WTC11 (cell line): ENCODE data around the gene FBXO24. TPM values are rescaled to one million over a fixed set of nuclear protein-coding genes. Genes with fewer than 3 reads are reported as not detected.

Source experiments
- ATAC-seq: fragments of 200-7000 bp; cut with Tn5 transposase; 2 replicates; pipeline ENCODE4 v1.10.0; 2021; ENCODE audit warnings: mild to moderate bottlenecking, moderate library complexity
- CTCF ChIA-PET: fragments of 300-600 bp; sonication (Branson Sonifier 250); formaldehyde crosslinking; loops from one replicate; lab custom pipeline; 2021; ENCODE audit warnings: antibody characterized with exemption; lab: Charles Lee
- POLR2A ChIA-PET: fragments of 350-600 bp; sonication (Branson Sonifier 250); formaldehyde crosslinking; loops from one replicate; lab custom pipeline; 2021; ENCODE audit warnings: antibody characterized with exemption; lab: Charles Lee
- DNase-seq: peaks from one replicate; pipeline ENCODE4 v3.0.0; 2021; ENCODE audit warnings: low spot score
- H3K27ac Mint-ChIP-seq: 2 replicates; pipeline ENCODE4 v1.8.0; 2021; ENCODE audit warnings: mixed read lengths
- H3K27me3 Mint-ChIP-seq: 2 replicates; pipeline ENCODE4 v1.8.0; 2021; ENCODE audit warnings: low read depth, mild to moderate bottlenecking, moderate library complexity, mixed read lengths
- H3K36me3 Mint-ChIP-seq: 2 replicates; pipeline ENCODE4 v1.8.0; 2021; ENCODE audit warnings: mixed read lengths
- H3K4me1 Mint-ChIP-seq: 2 replicates; pipeline ENCODE4 v1.8.0; 2022; ENCODE audit warnings: mixed read lengths
- H3K4me3 Mint-ChIP-seq: 2 replicates; pipeline ENCODE4 v1.8.0; 2021; ENCODE audit warnings: mild to moderate bottlenecking, moderate library complexity, mixed read lengths
- H3K9me3 Mint-ChIP-seq: 2 replicates; pipeline ENCODE4 v1.8.0; 2021; ENCODE audit warnings: mixed read lengths
- OVOL2 ChIP-seq: fragments of 250-450 bp; sonication (Bioruptor Pico); IDR thresholded peaks from 2 replicates; pipeline ENCODE4 v1.9.0; 2021; ENCODE audit warnings: mild to moderate bottlenecking, borderline replicate concordance
- SP1 ChIP-seq: sonication (generic); formaldehyde crosslinking; conservative IDR thresholded peaks from 2 replicates; pipeline ENCODE4 v1.8.1; 2022; ENCODE audit warnings: missing genetic modification reagents
- ZNF396 ChIP-seq: fragments of 250-450 bp; sonication (Bioruptor Pico); IDR thresholded peaks from 2 replicates; pipeline ENCODE4 v1.8.0; 2021; ENCODE audit warnings: mild to moderate bottlenecking, moderate library complexity, borderline replicate concordance
- total RNA-seq: library from RNA; stranded (reverse); gene quantifications from 3 replicates; pipeline ENCODE4 v1.2.3, GENCODE V29; 2021

FBXO24 gene
- total RNA-seq, 1 experiment from 2014 or later, result 0.70 TPM

DNA sequence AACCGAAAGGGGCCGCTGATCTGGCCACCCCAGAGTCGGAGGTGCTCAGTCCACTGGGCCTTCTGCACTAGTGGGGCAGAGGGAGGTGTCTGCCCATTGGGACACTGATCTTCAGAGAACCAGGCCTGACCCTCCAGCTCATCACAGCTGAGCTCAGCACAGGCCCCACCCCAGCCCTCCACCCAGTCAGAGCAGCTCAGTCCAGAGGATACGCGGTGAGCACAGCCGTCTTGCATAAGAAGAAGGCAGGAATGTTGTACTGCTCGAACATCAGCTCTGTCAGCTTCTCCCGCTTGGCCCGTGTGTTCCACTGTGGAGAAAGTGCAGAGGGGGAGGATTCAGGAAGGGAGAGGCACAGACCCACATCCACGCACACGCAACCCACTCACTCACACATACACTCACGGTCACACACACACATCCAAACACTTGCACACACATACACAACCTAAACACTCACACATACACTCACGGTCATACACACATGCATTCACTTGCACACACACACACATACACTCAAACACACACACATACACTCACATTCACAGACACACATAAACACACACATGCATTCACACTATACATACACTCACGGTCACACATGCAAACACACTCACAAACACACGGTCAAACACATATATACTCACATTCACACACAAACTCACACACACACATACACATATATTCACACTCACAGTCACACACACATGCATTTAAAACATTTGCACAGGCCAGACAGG, 63.9 kb downstream of the FBXO24 start:
- POLR2A ChIA-PET, result no interaction called here
- no peak overlapping the region for H3K27ac Mint-ChIP-seq
- no peak for ATAC-seq
- no peaks in the 10 kb centered on the region for H3K9me3 Mint-ChIP-seq
- no peak overlapping the region for H3K4me3 Mint-ChIP-seq
- peaks cover 6% of the 10 kb centered on the region for H3K4me1 Mint-ChIP-seq
- no peaks in the 10 kb centered on the region for H3K36me3 Mint-ChIP-seq
- DNase-seq, result no peak
- no peak for TF ChIP-seq SP1 (CRISPR knock-in tag)
- TF ChIP-seq ZNF396, result no peak
- no peak for TF ChIP-seq OVOL2 (CRISPR knock-in tag)
- CTCF ChIA-PET, result interaction anchor here (0.6 to 6.8 kb wide), 3 partner anchors 17 to 45 kb away, joined by 3 to 67 read pairs (median 5); no protein-coding TSS in a partner anchor
- H3K27me3 Mint-ChIP-seq, result peaks cover 27% of the 10 kb centered on the region

Other genes with a start within 250 kb of the FBXO24 start
- gene PILRB, start 228.2 kb upstream of the FBXO24 start, total RNA-seq, result 30.2 to 35.8 TPM (median 30.7 TPM) in 3 replicates
- gene PILRA, start 212.8 kb upstream of the FBXO24 start, total RNA-seq, result 1.8 to 3.2 TPM (median 3.0 TPM) in 3 replicates
- gene ZCWPW1, start 157.6 kb upstream of the FBXO24 start, total RNA-seq, result 1.4 to 1.5 TPM (median 1.4 TPM) in 3 replicates
- 41.9 to 49.6 TPM (median 47.7 TPM) in 3 replicates for gene MEPCE, start 156.5 kb upstream of the FBXO24 start, total RNA-seq
- gene PPP1R35, start 149.8 kb upstream of the FBXO24 start, total RNA-seq, result 85.9 to 90.8 TPM (median 88.3 TPM) in 3 replicates
- 0.33 to 0.48 TPM (median 0.39 TPM) in 3 replicates for gene SPACDR, start 122.1 kb upstream of the FBXO24 start, total RNA-seq
- gene TSC22D4, start 107.1 kb upstream of the FBXO24 start, total RNA-seq, result 27.5 to 34.5 TPM (median 29.7 TPM) in 3 replicates
- gene NYAP1, start 102.4 kb upstream of the FBXO24 start, total RNA-seq, result 6.2 to 7.6 TPM (median 6.7 TPM) in 3 replicates
- gene AGFG2, start 47.1 kb upstream of the FBXO24 start, total RNA-seq, result 6.4 to 7.4 TPM (median 7.4 TPM) in 3 replicates
- 9.3 to 11.7 TPM (median 9.7 TPM) in 3 replicates for gene SAP25, start 12.4 kb upstream of the FBXO24 start, total RNA-seq
- gene LRCH4, start 199 bp upstream of the FBXO24 start, total RNA-seq, result 52.0 to 59.6 TPM (median 56.7 TPM) in 3 replicates
- 53.5 to 74.8 TPM (median 70.4 TPM) in 3 replicates for gene PCOLCE, start 16.0 kb downstream of the FBXO24 start, total RNA-seq
- 21.9 to 22.4 TPM (median 22.0 TPM) in 3 replicates for gene MOSPD3, start 26.2 kb downstream of the FBXO24 start, total RNA-seq
- 5.7 to 7.1 TPM (median 5.8 TPM) in 3 replicates for gene TFR2, start 55.2 kb downstream of the FBXO24 start, total RNA-seq
- 0.96 to 1.3 TPM (median 0.99 TPM) in 3 replicates for gene ACTL6B, start 70.1 kb downstream of the FBXO24 start, total RNA-seq
- 182 to 194 TPM (median 184 TPM) in 3 replicates for gene GNB2, start 87.4 kb downstream of the FBXO24 start, total RNA-seq
- 116 to 130 TPM (median 123 TPM) in 3 replicates for gene GIGYF1, start 107.9 kb downstream of the FBXO24 start, total RNA-seq
- gene POP7, start 119.8 kb downstream of the FBXO24 start, total RNA-seq, result 71.9 to 79.2 TPM (median 78.1 TPM) in 3 replicates
- gene EPO, start 134.1 kb downstream of the FBXO24 start, total RNA-seq, result 0.63 to 0.76 TPM (median 0.66 TPM) in 3 replicates
- gene ZAN, start 147.3 kb downstream of the FBXO24 start, total RNA-seq, result 0.02 to 0.07 TPM (median 0.02 TPM) in 3 replicates
- gene EPHB4, start 241.2 kb downstream of the FBXO24 start, total RNA-seq, result 99.7 to 120 TPM (median 104 TPM) in 3 replicates